Frontal cortex (tissue), 4 donors: ENCODE data around the gene GADL1. TPM values are rescaled to one million over a fixed set of nuclear protein-coding genes. Genes with fewer than 3 reads are reported as not detected.

ENCODE experiments used
- DNase-seq, 2 donors: peaks; one replicate each; pipeline ENCODE4 v3.0.0; 2012; ENCODE audit warnings: low spot score in 2 of 2
- FAIRE-seq: peaks from 2 replicates; lab custom pipeline; 2012; peaks lifted over from hg19 to GRCh38; lab: Jason Lieb, UNC
- total RNA-seq: library from RNA; depleted of rRNA; stranded (reverse); fragments of >200 nt; gene quantifications from one replicate; pipeline ENCODE4 v1.2.3, GENCODE V29; 2014
- donor health status: control.
- donor health status: control.
- donor health status: control.

The GADL1 gene
- 5.3 TPM for total RNA-seq

GRCh38 chr3:30894521-30895251 lies at the start of gene GADL1:
Gene GADL1, minus strand, starts transcription at chr3:30894661. Its CDS starts 47 bp downstream, at chr3:30894614.
- DNase-seq (peak in 1 of 2 donors; percentile 24), FAIRE-seq (no peak)

DNA sequence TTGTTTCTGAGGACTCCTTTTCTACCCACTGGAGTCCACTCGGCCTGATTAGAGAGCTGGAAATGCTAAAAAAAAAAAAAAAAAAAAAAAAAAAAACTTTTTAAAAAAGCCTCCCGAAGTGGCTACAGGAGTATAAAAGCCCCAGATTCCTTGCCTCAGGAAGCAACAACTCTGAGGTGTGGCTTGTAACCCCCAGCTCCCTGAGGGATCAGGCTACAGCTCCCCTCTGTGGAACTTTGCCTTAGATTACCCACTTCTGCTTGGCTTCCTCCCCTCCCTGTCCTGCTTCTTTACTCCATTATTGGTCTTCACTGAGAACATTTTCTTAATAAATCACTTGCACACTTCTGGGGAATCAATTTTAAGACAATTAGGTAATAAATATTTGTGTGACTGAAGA lies 49.7 kb upstream of the GADL1 start:
- FAIRE-seq = no peak
- no peak for DNase-seq

GRCh38 chr3:30943206-30943605 lies 48.7 kb upstream of the GADL1 start:
- FAIRE-seq (no peak), DNase-seq (no peak)

DNA sequence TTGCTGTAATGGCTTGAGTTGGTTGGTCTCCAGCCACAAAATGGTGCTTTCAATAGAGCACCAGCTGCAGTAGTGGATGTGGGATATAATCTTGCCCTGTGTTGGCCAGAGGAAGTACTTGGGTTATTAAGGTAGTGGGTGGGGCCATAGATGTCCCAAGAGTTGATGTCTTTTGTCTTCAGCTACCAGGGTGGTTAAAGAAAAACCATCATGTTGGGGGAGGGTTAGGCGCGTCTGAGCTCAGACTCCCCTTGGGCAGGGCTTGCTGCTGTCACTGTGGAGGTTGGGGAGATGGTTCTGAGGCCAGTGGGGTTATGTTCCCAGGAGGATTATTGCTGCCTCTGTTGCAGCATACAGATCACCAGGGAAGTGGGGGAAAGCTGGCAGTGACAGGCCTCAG lies 46.9 kb upstream of the GADL1 start:
- DNase-seq = no peak

GRCh38 chr3:30940740-30941139 lies 46.3 kb upstream of the GADL1 start:
- DNase-seq (no peak), FAIRE-seq (no peak)

More for the DNA sequence above, 46.9 kb upstream of the GADL1 start:
- no peak for FAIRE-seq

GRCh38 chr3:30934208-30934550 lies 39.7 kb upstream of the GADL1 start:
- FAIRE-seq = no peak
- DNase-seq = no peak

GRCh38 chr3:30933478-30934207 lies 39.2 kb upstream of the GADL1 start:
- FAIRE-seq = no peak
- no peak for DNase-seq

DNA sequence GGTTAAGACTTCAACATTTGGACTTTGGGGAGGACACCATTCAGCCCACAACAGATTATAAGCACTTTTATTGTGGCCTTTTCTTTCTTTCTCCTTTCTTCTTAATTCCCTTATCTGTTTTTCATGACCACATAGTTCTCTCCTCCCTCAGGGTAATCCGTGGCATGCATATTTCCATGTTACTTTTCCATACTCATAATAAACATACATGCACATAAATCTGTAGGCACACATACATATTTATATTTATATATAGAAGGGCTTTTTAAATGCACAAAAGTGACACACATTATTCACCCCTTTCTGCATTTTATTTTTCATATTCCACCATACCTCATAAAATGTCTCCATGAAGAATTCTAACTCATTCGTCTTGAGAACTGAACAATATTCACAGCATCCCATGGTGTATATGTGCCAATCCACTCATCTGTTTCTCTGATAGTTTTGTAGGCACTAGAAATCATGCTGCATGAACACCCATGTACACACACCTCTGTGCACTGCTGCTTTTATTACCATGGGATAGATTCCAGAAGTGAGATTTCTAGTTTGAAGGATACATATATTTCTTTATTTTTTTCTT lies 38.1 kb upstream of the GADL1 start:
- no peak for FAIRE-seq
- no peak for DNase-seq

DNA sequence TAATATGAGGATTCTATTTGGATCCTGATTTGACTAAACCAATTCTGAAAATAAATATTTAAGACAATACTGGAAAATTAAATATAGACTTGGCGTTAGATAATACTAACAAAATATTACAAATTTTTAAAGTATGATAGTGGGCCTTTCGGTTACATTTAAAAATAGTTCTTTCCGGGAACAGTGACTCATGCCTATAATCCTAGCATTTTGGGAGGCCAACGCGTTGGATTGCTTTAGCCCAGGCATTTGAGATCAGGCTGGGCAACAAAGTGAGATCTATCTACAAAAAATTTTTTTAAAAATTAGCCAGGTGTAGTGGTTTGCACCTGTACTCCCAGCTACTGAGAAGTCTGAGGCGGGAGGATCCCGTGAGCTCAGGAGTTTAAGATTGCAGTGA lies 30.3 kb upstream of the GADL1 start:
- DNase-seq (no peak), FAIRE-seq (no peak)

DNA sequence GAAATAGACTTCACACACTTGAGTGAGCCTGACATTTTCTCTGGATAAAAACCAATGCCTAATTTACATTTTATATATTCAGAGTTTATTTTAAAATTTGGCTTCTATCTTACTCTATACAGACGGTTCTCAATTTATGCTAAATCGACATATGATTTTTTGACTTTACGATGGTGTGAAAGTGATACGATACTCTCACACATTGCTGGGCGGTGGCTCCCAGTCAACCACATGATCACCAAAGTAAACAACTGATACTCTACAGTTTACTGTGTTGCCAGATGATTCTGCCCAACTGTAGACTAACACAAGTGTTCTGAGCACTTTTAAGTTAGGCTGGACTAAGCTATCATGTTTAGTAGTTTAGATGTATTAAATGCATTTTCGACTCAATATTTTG lies 25.1 kb upstream of the GADL1 start:
- FAIRE-seq (no peak), DNase-seq (no peak)

- FAIRE-seq = no peak
- DNase-seq = no peak
Observed at GRCh38 chr3:30918761-30919160, 24.3 kb upstream of the GADL1 start.

DNA sequence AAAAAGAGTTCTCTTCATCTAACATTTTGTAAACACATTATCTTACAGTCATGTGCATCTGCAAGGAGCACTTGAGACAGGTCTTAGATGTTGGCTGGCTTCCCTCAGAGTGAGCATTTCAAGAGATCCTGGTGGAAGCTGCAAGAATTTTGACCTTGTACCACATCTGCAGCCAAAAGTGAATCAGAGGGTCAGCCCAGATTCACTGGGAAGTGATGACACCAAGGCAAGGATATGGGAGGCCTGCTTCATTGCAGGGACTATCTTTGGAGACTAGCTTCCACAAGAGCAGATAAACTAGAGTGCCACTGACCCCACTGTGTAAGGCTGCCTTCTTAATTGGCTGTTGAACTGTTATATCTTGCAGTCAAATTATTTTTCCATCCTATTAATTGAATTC lies 21.3 kb upstream of the GADL1 start:
- no peak for FAIRE-seq

GRCh38 chr3:30914696-30915095 lies 20.2 kb upstream of the GADL1 start:
- no peak for FAIRE-seq
- DNase-seq = no peak

More for the DNA sequence above, 21.3 kb upstream of the GADL1 start:
- DNase-seq = no peak

- DNase-seq = no peak
- FAIRE-seq = no peak
Observed at GRCh38 chr3:30913176-30913575, 18.7 kb upstream of the GADL1 start.

DNA sequence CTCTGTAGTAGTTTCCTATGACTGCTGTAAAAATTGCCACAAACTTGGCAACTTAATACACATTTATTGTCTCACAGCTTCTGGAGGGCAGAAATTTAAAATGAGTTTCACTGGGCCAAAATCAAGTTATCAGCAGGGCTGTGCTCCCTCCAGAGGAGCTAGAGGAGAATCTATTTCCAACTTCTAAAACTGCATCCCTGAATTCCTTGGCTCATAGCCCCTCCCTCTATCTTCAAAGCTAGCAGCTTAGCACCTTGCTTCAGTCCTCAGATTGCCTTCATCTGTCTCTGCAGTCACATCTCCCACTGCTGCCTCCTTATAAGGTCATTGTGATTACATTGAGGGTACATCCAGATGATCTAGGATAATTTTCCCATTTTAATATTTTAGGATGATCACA lies 17.8 kb upstream of the GADL1 start:
- DNase-seq = no peak

DNA sequence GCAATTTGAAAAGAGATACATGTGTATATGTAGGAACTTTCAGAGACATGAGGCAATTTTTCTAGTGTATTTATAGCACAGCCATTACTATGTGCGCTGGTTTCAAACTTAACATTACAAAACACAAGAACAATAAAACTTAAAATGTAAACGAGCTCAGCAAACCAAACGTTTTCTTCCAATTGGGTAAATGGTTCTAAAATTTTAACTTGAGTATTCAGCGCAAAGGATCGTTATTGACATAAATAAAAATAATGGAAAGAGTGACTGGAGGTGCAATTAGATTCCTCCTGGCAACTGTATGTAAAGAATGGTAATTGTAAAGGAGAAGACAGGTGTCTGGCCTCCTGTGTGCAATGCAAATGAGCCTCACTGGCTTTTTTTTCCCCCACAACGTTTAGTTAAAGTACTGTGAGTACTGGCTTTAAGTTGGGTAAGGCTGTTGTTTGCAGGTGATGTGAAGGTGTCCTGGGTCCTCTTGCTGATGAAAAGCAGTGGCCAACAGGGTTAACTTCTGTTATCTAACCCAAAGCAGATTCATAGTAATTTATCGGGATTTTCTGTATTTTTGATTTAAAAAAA lies 14.1 kb upstream of the GADL1 start:
- FAIRE-seq (no peak), DNase-seq (no peak)

More for the DNA sequence above, 17.8 kb upstream of the GADL1 start:
- no peak for FAIRE-seq

- FAIRE-seq = no peak
- no peak for DNase-seq
Observed at GRCh38 chr3:30904996-30905395, 10.5 kb upstream of the GADL1 start.

GRCh38 chr3:30895329-30895728 lies 868 bp upstream of the GADL1 start:
- DNase-seq = no peak
- FAIRE-seq = no peak

GRCh38 chr3:30893678-30894325 lies 659 bp downstream of the GADL1 start:
- FAIRE-seq = no peak
- no peak for DNase-seq

DNA sequence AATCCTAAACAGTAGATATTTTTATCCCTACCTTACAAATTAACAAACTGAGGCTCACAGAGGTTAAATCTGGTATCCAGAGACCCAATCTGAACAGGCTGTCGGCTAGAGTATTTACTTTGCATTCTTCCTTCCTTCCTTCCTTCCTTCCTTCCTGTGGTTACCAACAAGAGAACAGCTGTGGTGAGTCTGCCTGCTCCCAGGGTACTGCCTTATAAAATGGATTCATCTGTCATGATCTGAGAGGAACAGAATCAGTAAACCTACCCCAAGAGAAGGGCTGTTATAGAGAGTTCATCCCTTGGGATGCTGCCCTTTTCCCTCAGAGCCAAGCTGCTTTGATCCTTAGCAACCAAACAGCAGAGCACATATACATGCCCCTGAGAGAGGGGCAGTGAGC lies 3.6 kb downstream of the GADL1 start:
- FAIRE-seq = no peak
- DNase-seq = no peak
